Hematopoietic multipotent progenitor cell treated with erythropoietin and hydrocortisone succinate and interleukin-3 and kit ligand, for 8 days (in vitro differentiated cells): Measurements from ENCODE around the gene PSMA4.
"Not testable (repeated sequence)": the region's sequence is repeated elsewhere in the genome, so short reads cannot be mapped to it uniquely, and the experiment has no call there.

ENCODE experiments used
- DNase-seq: peaks from one replicate; pipeline ENCODE4 v3.0.0-alpha.2; 2015

The PSMA4 gene

GRCh38 chr15:78552597-78552996 lies 12.4 kb downstream of the PSMA4 start:
- DNase-seq = no peak

GRCh38 chr15:78560201-78560600 lies 20.0 kb downstream of the PSMA4 start:
- not testable (repeated sequence) for DNase-seq

GRCh38 chr15:78561490-78561889 lies 21.2 kb downstream of the PSMA4 start:
- DNase-seq = no peak

DNA sequence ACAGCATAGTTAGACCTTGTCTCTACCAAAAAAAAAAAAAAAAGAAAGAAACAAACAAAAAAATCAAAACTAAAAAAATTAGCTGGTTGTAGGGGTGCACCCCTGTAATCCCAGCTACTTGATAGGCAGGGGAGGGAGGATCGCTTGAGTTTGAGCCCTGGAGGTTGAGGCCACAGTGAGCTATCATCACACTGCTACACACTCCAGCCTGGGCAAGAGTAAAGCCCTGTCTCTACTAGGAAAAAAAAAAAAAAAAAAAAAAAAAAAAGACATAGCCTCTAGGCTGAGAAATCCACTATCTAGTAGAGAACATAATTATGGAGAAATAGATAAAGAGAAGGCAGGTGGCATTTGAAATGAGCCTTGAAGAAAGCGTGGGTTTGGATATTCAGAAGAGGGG lies 22.8 kb downstream of the PSMA4 start:
- no peak for DNase-seq

DNA sequence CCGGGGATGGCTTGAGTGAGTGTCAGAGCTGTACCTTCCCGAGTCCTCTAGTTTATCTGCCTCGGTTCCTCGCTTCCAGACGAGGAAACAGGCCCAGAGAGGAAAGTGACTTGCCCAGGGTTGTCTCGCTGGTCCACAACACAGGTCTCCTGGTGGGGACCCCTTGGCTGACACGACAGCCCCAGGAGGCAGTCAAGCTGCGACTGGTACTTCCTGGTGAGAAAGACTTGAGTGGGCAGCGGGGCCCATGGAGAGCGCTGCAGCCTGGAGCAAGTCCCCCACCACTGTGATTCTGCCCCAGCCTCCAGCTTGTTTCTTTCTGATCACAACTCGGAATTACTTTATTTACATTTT lies 24.5 kb downstream of the PSMA4 start:
- DNase-seq = no peak

- DNase-seq = peak; percentile 65
Measured at GRCh38 chr15:78565097-78565950, 25.1 kb downstream of the PSMA4 start, which contains the start of gene CHRNA5. CHRNA5 (plus strand) TSS chr15:78565520; CDS start chr15:78565720, 200 bp downstream.

DNA sequence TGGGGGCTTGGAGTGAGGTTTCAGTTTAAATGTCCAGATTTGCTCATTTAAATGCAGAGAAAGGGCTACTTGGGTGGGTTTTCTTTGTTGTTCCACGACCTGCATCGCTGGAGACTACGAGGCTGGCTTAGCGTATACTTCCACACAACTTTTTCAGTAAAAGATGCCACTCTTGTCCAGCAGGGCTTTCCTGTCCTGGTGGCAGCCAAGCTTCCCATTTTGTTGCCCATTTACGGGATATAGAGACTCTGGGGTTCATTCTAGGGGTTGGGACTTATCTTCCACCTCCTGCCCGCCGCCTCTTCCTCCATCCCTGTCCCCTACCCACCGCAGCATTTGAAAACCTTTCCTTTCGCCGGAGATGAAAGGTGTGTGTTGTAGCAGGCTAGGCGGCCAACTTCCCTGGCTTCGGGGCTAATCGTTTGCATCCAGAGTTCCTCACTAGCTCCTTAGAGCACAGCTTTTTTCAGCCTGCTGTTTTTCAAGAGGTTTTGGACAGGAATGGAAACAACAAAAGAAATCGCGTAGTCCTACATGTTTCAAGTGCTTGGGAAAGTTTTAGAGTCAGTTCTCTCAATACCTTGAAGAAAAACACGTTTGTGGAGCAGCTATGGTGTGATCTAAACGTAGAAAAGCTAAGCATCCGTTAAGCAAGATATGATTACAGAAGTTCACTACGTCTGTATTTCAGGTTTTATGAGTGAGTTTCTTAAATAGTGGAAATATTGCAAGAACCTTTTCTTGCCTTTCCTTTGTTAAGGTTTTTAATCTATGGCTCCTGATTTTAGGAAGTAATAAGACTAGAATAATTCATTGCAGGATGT lies 25.9 kb downstream of the PSMA4 start:
- DNase-seq = no peak

DNA sequence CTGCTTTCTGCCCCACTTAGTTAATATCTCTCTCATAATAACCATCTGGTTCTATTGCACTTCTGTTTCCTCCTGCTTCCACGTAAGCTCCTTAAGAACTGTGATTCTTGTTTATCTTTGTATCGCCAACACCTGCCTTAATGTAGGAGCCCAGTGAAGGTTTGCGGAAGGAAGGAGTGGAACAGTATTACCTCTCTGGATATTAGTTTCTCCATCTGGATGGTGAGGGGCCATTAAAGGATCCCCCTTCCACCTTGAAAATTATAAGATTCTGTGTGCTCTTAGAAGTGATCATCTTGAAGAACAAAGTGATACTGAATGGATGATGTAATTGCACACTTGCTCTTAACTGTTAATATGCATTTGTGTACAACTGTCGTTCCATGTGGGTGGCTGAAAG lies 27.3 kb downstream of the PSMA4 start:
- no peak for DNase-seq

DNA sequence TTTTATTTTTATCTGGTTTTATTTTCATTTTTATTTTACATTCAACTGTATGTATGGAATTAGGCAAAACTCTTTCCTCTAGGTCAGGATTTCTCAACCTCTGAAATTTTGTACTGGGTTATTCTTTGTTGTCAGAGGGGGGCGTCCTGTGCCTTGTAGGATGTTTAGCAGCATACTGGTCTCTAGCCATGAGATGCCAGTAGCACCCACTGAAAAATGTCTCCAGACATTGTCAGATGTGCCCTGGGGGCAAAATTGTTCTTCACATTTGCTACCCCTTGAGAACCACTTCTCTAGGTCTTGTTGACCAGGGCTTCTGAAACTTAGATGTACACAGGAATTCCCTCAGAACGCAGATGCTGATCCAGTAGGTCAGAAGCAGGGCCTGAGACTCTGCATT lies 30.5 kb downstream of the PSMA4 start:
- no peak for DNase-seq

- no peak for DNase-seq
Measured at GRCh38 chr15:78571382-78571781, 31.1 kb downstream of the PSMA4 start.

DNA sequence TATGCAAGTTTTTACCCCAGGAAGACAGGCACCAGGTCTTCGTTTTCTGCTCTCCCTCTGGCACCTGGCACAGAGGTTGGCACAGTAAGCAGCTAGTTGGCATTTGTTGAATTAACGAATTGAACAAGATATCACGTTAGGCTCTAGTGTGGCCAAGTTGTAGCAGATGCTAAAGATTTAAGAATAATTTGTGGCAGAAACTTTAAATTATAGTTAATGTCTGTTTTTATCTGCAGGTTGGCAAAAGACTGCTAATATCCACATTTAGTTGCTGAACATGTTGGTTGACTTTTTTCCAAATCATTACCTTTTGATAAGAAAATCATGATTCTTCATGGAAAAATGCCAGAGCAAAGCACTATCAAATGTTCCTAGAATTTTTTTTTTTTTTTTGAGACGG lies 33.2 kb downstream of the PSMA4 start:
- no peak for DNase-seq

DNA sequence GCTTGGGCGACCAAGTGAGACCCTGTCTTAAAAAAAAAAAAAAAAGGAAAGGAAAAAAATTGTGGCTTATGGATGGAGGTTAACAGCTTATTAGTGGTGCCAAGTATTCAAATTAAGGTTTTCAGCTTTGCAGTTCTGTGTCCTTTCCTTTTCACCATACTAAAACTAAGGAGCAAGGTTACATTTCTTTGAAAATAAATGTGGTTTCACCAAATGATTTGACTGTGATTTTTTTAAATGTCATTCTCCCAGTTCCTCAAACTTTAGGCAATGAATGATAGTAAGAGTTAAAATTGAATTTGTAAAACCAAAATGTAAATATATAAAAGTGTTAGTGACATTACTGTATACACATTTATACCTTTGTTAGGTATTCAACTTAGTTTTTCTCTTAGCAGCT lies 34.7 kb downstream of the PSMA4 start:
- no peak for DNase-seq

- DNase-seq = no peak
Measured at GRCh38 chr15:78597583-78597982, 57.3 kb downstream of the PSMA4 start.

GRCh38 chr15:78598348-78598747 lies 58.1 kb downstream of the PSMA4 start:
- DNase-seq = no peak

GRCh38 chr15:78599189-78599588 lies 58.9 kb downstream of the PSMA4 start:
- DNase-seq = no peak
